HG02571 (cell line): Measurements from ENCODE around the gene MACROD2.
"Not testable (repeated sequence)": the region's sequence is repeated elsewhere in the genome, so short reads cannot be mapped to it uniquely, and the experiment has no call there.

Source experiments
- ATAC-seq: cut with Tn5 transposase; IDR thresholded peaks from one replicate; pipeline ENCODE4 v1.9.1; 2021; ENCODE audit warnings: mild to moderate bottlenecking, moderate library complexity; ENCODE audit not compliant: unreplicated experiment

The MACROD2 gene

GRCh38 chr20:13995086-13995665, at the start of gene MACROD2:
Gene MACROD2 (plus strand): TSS chr20:13995516.
- ATAC-seq = no peak

GRCh38 chr20:13947719-13948118, 47.6 kb upstream of the MACROD2 start:
- ATAC-seq = no peak

GRCh38 chr20:13953227-13953626, 42.1 kb upstream of the MACROD2 start:
- no peak for ATAC-seq

- ATAC-seq = no peak
Measured at GRCh38 chr20:13960119-13960518, 35.2 kb upstream of the MACROD2 start.

GRCh38 chr20:13960525-13960924, 34.8 kb upstream of the MACROD2 start:
- no peak for ATAC-seq

- ATAC-seq = no peak
Measured at GRCh38 chr20:13984211-13984610, 11.1 kb upstream of the MACROD2 start.

GRCh38 chr20:13990465-13990864, 4.9 kb upstream of the MACROD2 start, which contains the start of gene SEL1L2:
Gene SEL1L2 (minus strand): TSS chr20:13990614. CDS start chr20:13990534, 80 bp downstream.
- no peak for ATAC-seq

GRCh38 chr20:13991311-13991710, 4.0 kb upstream of the MACROD2 start:
- no peak for ATAC-seq

GRCh38 chr20:13991955-13992354, 3.4 kb upstream of the MACROD2 start:
- not testable (repeated sequence) for ATAC-seq

GRCh38 chr20:13995841-13996240, 525 bp downstream of the MACROD2 start:
- ATAC-seq = no peak

- no peak for ATAC-seq
Measured at GRCh38 chr20:13996265-13996664, 949 bp downstream of the MACROD2 start.

- no peak for ATAC-seq
Measured at GRCh38 chr20:14000917-14001316, 5.6 kb downstream of the MACROD2 start.

- ATAC-seq = no peak
Measured at GRCh38 chr20:14005996-14006395, 10.7 kb downstream of the MACROD2 start.

GRCh38 chr20:14009208-14009607, 13.9 kb downstream of the MACROD2 start:
- no peak for ATAC-seq

- no peak for ATAC-seq
Measured at GRCh38 chr20:14012671-14013070, 17.4 kb downstream of the MACROD2 start.

GRCh38 chr20:14030991-14031390, 35.7 kb downstream of the MACROD2 start:
- no peak for ATAC-seq

GRCh38 chr20:14033310-14033709, 38.0 kb downstream of the MACROD2 start:
- ATAC-seq = no peak

GRCh38 chr20:14036567-14036966, 41.3 kb downstream of the MACROD2 start:
- ATAC-seq = no peak

GRCh38 chr20:14044712-14045276, 49.5 kb downstream of the MACROD2 start:
- ATAC-seq = not testable (repeated sequence)

GRCh38 chr20:14046534-14046933, 51.2 kb downstream of the MACROD2 start:
- no peak for ATAC-seq

- ATAC-seq = peak; percentile 78
Measured at GRCh38 chr20:14049111-14049510, 53.8 kb downstream of the MACROD2 start.

GRCh38 chr20:14051454-14051853, 56.1 kb downstream of the MACROD2 start:
- no peak for ATAC-seq
